Right hindlimb (tissue), 1 donor: ENCODE measurements around the gene EPHB6.

ENCODE experiments used
- DNase-seq: peaks from one replicate; pipeline ENCODE4 v3.0.0-alpha.2; 2018

Gene EPHB6

GRCh38 chr7:142854372-142855113, at the start of gene EPHB6:
TSS of gene EPHB6 (plus strand) at chr7:142855076. CDS start at chr7:142863228, 8,152 bp downstream.
- peak; percentile 86 for DNase-seq

- no peak for DNase-seq
These were observed 49.4 kb upstream of the EPHB6 start for GRCh38 chr7:142805350-142806021.

- no peak for DNase-seq
These were observed 48.9 kb upstream of the EPHB6 start for GRCh38 chr7:142806022-142806356.

- no peak for DNase-seq
These were observed 47.9 kb upstream of the EPHB6 start for GRCh38 chr7:142806957-142807356.

GRCh38 chr7:142807855-142808460, 46.9 kb upstream of the EPHB6 start:
- DNase-seq, result no peak

GRCh38 chr7:142808461-142808801, 46.4 kb upstream of the EPHB6 start:
- DNase-seq, result no peak

- no peak for DNase-seq
These were observed 45.9 kb upstream of the EPHB6 start for GRCh38 chr7:142808802-142809583.

GRCh38 chr7:142809671-142810070, 45.2 kb upstream of the EPHB6 start:
- no peak for DNase-seq

- DNase-seq, result no peak
These were observed 43.6 kb upstream of the EPHB6 start for GRCh38 chr7:142811154-142811737.

GRCh38 chr7:142812437-142813215, 42.2 kb upstream of the EPHB6 start:
- DNase-seq, result no peak

- no peak for DNase-seq
These were observed 41.6 kb upstream of the EPHB6 start for GRCh38 chr7:142813226-142813625.

GRCh38 chr7:142813699-142814098, 41.2 kb upstream of the EPHB6 start:
- no peak for DNase-seq

- DNase-seq, result no peak
These were observed 40.4 kb upstream of the EPHB6 start for GRCh38 chr7:142814451-142814850.

- DNase-seq, result no peak
These were observed 39.7 kb upstream of the EPHB6 start for GRCh38 chr7:142815134-142815533.

- no peak for DNase-seq
These were observed 37.4 kb upstream of the EPHB6 start for GRCh38 chr7:142817506-142817905.

- no peak for DNase-seq
These were observed 35.3 kb upstream of the EPHB6 start for GRCh38 chr7:142819530-142819929.

- DNase-seq, result no peak
These were observed 32.2 kb upstream of the EPHB6 start for GRCh38 chr7:142822714-142823113.

- no peak for DNase-seq
These were observed 26.9 kb upstream of the EPHB6 start for GRCh38 chr7:142827951-142828500.

- no peak for DNase-seq
These were observed 22.5 kb upstream of the EPHB6 start for GRCh38 chr7:142832417-142832816.

- no peak for DNase-seq
These were observed 21.5 kb upstream of the EPHB6 start for GRCh38 chr7:142833174-142834048.

GRCh38 chr7:142835487-142835886, 19.4 kb upstream of the EPHB6 start:
- no peak for DNase-seq
